ENCODE measurements around the gene PYGB.

Gene PYGB

GRCh38 chr20:25247956-25248785 is at the start of gene PYGB:
Gene PYGB, plus strand, starts transcription at chr20:25248085. Its CDS starts 94 bp downstream, at chr20:25248179.
- Histone ChIP-seq H3K4me3 (ENCODE audit: low read depth, low read length) (peak within 1 kb of the TSS; percentile 72), H3K27me3 (replicated peaks) (no peaks in the 10 kb centered on the region), H3K36me3 (replicated peaks) (peaks cover 20% of the 10 kb centered on the region), H3K27ac (peak within 1 kb of the TSS; percentile 77)
- peak; percentile 63 for DNase-seq
- peak; percentile 0 for TF ChIP-seq CTCF (IDR thresholded peaks at IDR 0.05; ENCODE audit: low read depth, low read length, missing control alignments)
- in situ Hi-C loops (cut with HindIII; ENCODE audit: low pct_ligation_motif_present, low sequenced_read_pairs) = no loop called here

DNA sequence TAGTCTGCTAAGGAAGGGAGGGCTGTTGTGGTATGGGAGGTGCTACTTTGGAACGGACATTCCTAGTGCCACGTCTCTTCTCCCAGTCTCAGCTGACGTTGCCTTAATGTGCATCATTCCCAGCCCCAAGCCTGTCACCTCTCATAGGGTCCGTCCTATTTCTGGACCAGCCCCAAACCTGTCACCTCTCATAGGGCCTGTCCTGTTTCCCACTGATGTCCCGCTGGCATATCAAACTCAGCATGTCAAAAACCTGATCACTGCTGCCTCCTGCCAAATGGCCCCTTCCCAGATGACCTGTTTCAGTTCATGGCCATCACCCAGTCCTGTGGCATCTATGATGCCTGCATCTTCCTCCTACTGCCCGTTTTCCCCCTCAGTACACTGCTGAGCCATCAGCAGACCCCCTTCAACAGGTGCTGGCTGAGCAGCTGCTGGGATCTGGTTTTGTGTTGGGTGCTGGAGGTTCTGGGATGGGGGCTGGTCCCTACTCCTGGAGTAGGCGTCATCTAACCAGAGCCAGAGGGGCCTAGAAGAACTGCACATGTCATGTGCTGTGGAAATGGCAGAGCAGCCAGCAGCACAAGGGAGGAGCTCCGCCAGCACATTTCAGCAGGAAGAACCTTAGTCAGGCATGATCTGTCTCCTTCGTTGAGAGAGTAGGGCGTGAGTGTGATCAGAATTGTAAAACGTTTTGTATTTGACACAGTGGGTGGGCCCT is 49.1 kb upstream of the PYGB start:
- Histone ChIP-seq H3K36me3 (replicated peaks) (no peaks in the 10 kb centered on the region), H3K27ac (no peak overlapping the region), H3K27me3 (replicated peaks) (no peaks in the 10 kb centered on the region), H3K4me3 (ENCODE audit: low read depth, low read length) (no peak overlapping the region)
- DNase-seq = no peak
- in situ Hi-C loops (cut with HindIII; ENCODE audit: low pct_ligation_motif_present, low sequenced_read_pairs) = no loop called here
- no peak for TF ChIP-seq CTCF (IDR thresholded peaks at IDR 0.05; ENCODE audit: low read depth, low read length, missing control alignments)

DNA sequence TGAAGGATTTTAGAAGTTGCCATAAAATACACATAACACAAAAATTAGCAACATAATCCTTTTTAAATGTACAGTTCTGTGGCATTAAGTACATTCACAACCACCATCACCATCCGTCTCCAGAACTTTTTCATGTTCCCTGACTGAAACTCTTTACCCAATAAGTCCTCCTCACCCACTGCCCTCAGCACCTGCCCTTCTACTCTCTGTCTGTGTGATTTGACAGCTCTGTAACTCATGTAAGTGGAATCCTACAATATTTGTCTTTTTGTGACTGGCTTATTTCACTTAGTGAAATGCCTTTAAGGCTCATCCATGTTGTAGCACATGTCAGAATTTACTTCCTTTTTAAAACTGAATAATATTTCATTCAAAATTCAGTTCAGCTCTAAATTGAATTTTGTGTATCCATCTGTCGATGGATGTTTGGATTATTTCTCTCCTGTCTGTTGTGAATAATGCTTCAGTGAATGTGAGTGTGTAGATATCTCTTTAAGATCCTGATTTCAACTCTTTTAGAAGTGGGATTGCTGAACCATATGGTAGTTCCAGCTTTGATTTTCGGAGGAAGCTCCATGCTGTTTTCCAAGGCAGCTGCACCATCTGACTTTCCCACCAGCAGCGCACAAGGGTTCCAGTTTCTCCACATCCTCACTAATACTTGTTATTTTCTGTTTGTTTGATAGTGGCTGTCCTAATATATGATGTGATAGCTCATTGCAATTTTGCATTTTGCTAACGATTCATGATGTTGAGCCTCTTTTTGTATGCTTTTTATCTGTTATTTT is 48.2 kb upstream of the PYGB start:
- H3K27ac ChIP-seq = no peak overlapping the region
- H3K36me3 ChIP-seq (replicated peaks) = no peaks in the 10 kb centered on the region
- no peak overlapping the region for H3K4me3 ChIP-seq (ENCODE audit: low read depth, low read length)
- in situ Hi-C loops (cut with HindIII; ENCODE audit: low pct_ligation_motif_present, low sequenced_read_pairs) = no loop called here
- DNase-seq = no peak
- H3K27me3 ChIP-seq (replicated peaks) = no peaks in the 10 kb centered on the region
- no peak for TF ChIP-seq CTCF (IDR thresholded peaks at IDR 0.05; ENCODE audit: low read depth, low read length, missing control alignments)

DNA sequence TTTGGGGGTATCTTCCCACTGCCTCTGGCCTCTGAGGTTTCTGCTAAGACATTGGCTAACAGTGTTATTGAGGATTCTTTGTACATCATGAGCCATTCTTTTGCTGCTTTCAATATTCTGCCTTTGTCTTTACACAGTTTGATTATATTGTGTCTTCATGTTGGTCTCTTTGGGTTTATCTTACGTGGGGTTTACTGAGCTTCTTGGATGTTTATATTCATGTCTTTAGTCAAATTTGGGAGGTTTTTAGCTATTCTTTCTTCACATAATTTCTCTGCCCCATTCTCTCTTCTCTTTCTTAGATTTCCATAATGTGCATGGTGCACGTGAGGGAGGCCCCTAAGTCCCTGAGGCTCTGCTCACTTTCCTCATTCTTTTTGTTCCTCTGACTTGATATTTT is 44.8 kb upstream of the PYGB start:
- Histone ChIP-seq H3K36me3 (replicated peaks) (no peaks in the 10 kb centered on the region), H3K27ac (no peak overlapping the region), H3K27me3 (replicated peaks) (no peaks in the 10 kb centered on the region), H3K4me3 (ENCODE audit: low read depth, low read length) (no peak overlapping the region)
- DNase-seq = no peak
- in situ Hi-C loops (cut with HindIII; ENCODE audit: low pct_ligation_motif_present, low sequenced_read_pairs) = no loop called here
- no peak for TF ChIP-seq CTCF (IDR thresholded peaks at IDR 0.05; ENCODE audit: low read depth, low read length, missing control alignments)

GRCh38 chr20:25203871-25204320 is 44.0 kb upstream of the PYGB start:
- in situ Hi-C loops (cut with HindIII; ENCODE audit: low pct_ligation_motif_present, low sequenced_read_pairs) = no loop called here
- no peak overlapping the region for H3K4me3 ChIP-seq (ENCODE audit: low read depth, low read length)
- no peaks in the 10 kb centered on the region for H3K27me3 ChIP-seq (replicated peaks)
- TF ChIP-seq CTCF (IDR thresholded peaks at IDR 0.05; ENCODE audit: low read depth, low read length, missing control alignments) = no peak
- no peak for DNase-seq
- H3K27ac ChIP-seq = no peak overlapping the region
- H3K36me3 ChIP-seq (replicated peaks) = no peaks in the 10 kb centered on the region

Measured in brain microvascular endothelial cell (primary cell).